Measurements from ENCODE around the gene TGFBI.

- no peak for TF ChIP-seq CTCF (IDR thresholded peaks at IDR 0.05; ENCODE audit: low read length)
- no peak for TF ChIP-seq EZH2 (IDR thresholded peaks at IDR 0.05; ENCODE audit: borderline replicate concordance, low read length)
Observed at GRCh38 chr5:136047858-136048257, 19.1 kb downstream of the TGFBI start.

Measured in OCI-LY1 (cell line).